K562 (cell line): Measurements from ENCODE around the gene LZTR1. TPM values are rescaled to one million over a fixed set of nuclear protein-coding genes. Genes with fewer than 3 reads are reported as not detected.
A peak's percentile ranks its signal among the peaks of the same experiment; 100 is the strongest.

Source experiments
- ARID3B ChIP-seq: fragments of 250-450 bp; sonication (Bioruptor Pico); IDR thresholded peaks from 2 replicates; pipeline ENCODE4 v1.4.0; 2020; ENCODE audit warnings: borderline replicate concordance
- ATF3 ChIP-seq, 2 experiments: fragments of 450-650 bp in 1 of 2; sonication (generic) in 1 of 2; formaldehyde crosslinking in 1 of 2; IDR thresholded peaks in 1 of 2; conservative IDR thresholded peaks in 1 of 2; 2 replicates each; pipeline versions ENCODE4 v1.6.1 to v1.8.1; 2016 to 2023; ENCODE audit warnings: mild to moderate bottlenecking in 2 of 2, moderate library complexity in 2 of 2, inconsistent platforms in 1 of 2, missing genetic modification reagents in 1 of 2
- CHCHD3 ChIP-seq: fragments of 250-450 bp; sonication (Bioruptor Pico); IDR thresholded peaks from 2 replicates; pipeline ENCODE4 v2.1.2; 2022; ENCODE audit warnings: mild to moderate bottlenecking
- DACH1 ChIP-seq: fragments of 450-650 bp; IDR thresholded peaks from 2 replicates; pipeline ENCODE4 v1.6.1; 2018; ENCODE audit not compliant: partially characterized antibody
- ELF2 ChIP-seq: fragments of 250-450 bp; sonication (Bioruptor Pico); IDR thresholded peaks from 2 replicates; pipeline ENCODE4 v1.5.0; 2021; ENCODE audit warnings: mild to moderate bottlenecking
- GABPB2 ChIP-seq: fragments of 250-450 bp; sonication (Bioruptor Pico); conservative IDR thresholded peaks from 2 replicates; pipeline ENCODE4 v1.5.1; 2021; ENCODE audit warnings: mild to moderate bottlenecking
- GATAD2A ChIP-seq: fragments of 450-650 bp; IDR thresholded peaks from 2 replicates; pipeline ENCODE4 v1.6.1; 2017
- HCFC1 ChIP-seq: IDR thresholded peaks from 2 replicates; pipeline ENCODE4 v1.6.1; 2012; ENCODE audit warnings: low read depth, low read length, improper control_type of control experiment
- HMGN3 ChIP-seq: IDR thresholded peaks from 2 replicates; pipeline ENCODE4 v1.6.1; 2011; ENCODE audit warnings: borderline replicate concordance, low read depth, mild to moderate bottlenecking, mixed read lengths, low read length; ENCODE audit not compliant: insufficient read length; ENCODE audit errors: extremely low read depth
- MAFK ChIP-seq: IDR thresholded peaks from 2 replicates; pipeline ENCODE4 v1.6.1; 2011; ENCODE audit warnings: low read length, improper control_type of control experiment
- MCM3 ChIP-seq: fragments of 450-650 bp; IDR thresholded peaks from 2 replicates; pipeline ENCODE4 v1.6.1; 2016
- MED1 ChIP-seq: sonication (generic); formaldehyde crosslinking; IDR thresholded peaks from 2 replicates; pipeline ENCODE4 v1.8.1; 2023; ENCODE audit warnings: missing genetic modification reagents, borderline replicate concordance
- NR0B1 ChIP-seq: fragments of 450-650 bp; IDR thresholded peaks from one replicate; pipeline ENCODE4 v1.6.1; 2018; ENCODE audit warnings: mild to moderate bottlenecking, moderate library complexity; ENCODE audit not compliant: partially characterized antibody
- NR2F6 ChIP-seq: fragments of 450-650 bp; formaldehyde crosslinking; IDR thresholded peaks from 2 replicates; pipeline ENCODE4 v1.4.0; 2020; ENCODE audit warnings: mild to moderate bottlenecking
- PHB2 ChIP-seq: fragments of 450-650 bp; IDR thresholded peaks from 2 replicates; pipeline ENCODE4 v1.6.1; 2017; ENCODE audit warnings: low read depth
- RAD21 ChIP-seq, 2 experiments: fragments of 250-450 bp in 1 of 2; fragments of 450-650 bp in 1 of 2; sonication (Bioruptor Pico) in 1 of 2; formaldehyde crosslinking in 1 of 2; IDR thresholded peaks in 1 of 2; conservative IDR thresholded peaks in 1 of 2; 2 replicates each; pipeline versions ENCODE4 v1.4.0 to v1.8.0; 2020 to 2022; ENCODE audit warnings: mild to moderate bottlenecking in 2 of 2, moderate library complexity in 1 of 2
- RBM39 ChIP-seq: fragments of 200-400 bp; formaldehyde crosslinking; optimal IDR thresholded peaks from 2 replicates; pipeline ENCODE3; 2018; ENCODE audit warnings: low read depth, low read length
- SFPQ ChIP-seq: fragments of 200-400 bp; formaldehyde crosslinking; IDR thresholded peaks from 2 replicates; pipeline ENCODE4 v1.6.1; 2017; ENCODE audit warnings: mild to moderate bottlenecking, low read depth, low read length, moderate library complexity
- SRF ChIP-seq, 2 experiments: fragments of 250-450, 450-650 bp in 1 of 2; sonication (Bioruptor Pico) in 1 of 2; sonication (generic) in 1 of 2; formaldehyde crosslinking; IDR thresholded peaks; 2 replicates each; pipeline versions ENCODE4 v1.5.0 to v1.5.1; 2020 to 2022; ENCODE audit warnings: mild to moderate bottlenecking in 1 of 2, missing genetic modification reagents in 1 of 2
- TBP ChIP-seq: optimal IDR thresholded peaks from 2 replicates; pipeline ENCODE3; 2011; ENCODE audit warnings: low read depth, low read length, improper control_type of control experiment
- ZBED1 ChIP-seq: IDR thresholded peaks from 2 replicates; pipeline ENCODE4 v1.6.1; 2014
- ZNF133 ChIP-seq: fragments of 250-450 bp; sonication (Bioruptor Pico); IDR thresholded peaks from 2 replicates; pipeline ENCODE4 v1.4.0; 2020; ENCODE audit warnings: mild to moderate bottlenecking
- ZNF444 ChIP-seq: fragments of 250-450 bp; sonication (Bioruptor Pico); IDR thresholded peaks from 2 replicates; pipeline ENCODE4 v1.4.0; 2020; ENCODE audit warnings: mild to moderate bottlenecking, moderate library complexity
- polyA plus RNA-seq, 8 experiments: library from polyadenylated mRNA; depleted of rRNA in 4 of 8; stranded (reverse) in 5 of 8; unstranded in 3 of 8; fragments of >200 nt; fragmentation: Nextera tagmentation in 2 of 8; fragmentation: Illumina TruSeq in 1 of 8; extraction: Ambion mirVana in 2 of 8; extraction: Trizol in 1 of 8; gene quantifications; 2 replicates each; pipeline versions ENCODE4 v1.2.1 to v1.2.3, GENCODE V29; 2011 to 2014; ENCODE audit warnings: inconsistent platforms in 1 of 8, missing spikeins in 1 of 8
- total RNA-seq, 7 experiments: library from RNA; depleted of rRNA in 6 of 7; stranded (reverse); fragments of >200 nt in 6 of 7; fragmentation: Illumina TruSeq in 2 of 7; extraction: Trizol in 2 of 7; gene quantifications; 2 replicates each; pipeline versions ENCODE4 v1.2.1 to v1.2.3, GENCODE V29; 2011 to 2021; ENCODE audit warnings: low replicate concordance in 1 of 7

The LZTR1 gene
- total and polyA plus RNA-seq, 9 of the 15 experiments (the other 6 are each of a cell fraction or from before 2014, with no cell fraction given) = 2.2 to 135 (median 63.0) TPM

GRCh38 chr22:21020802-21021429, 38.8 kb downstream of the LZTR1 start (continued):
- TF ChIP-seq ZNF133 (CRISPR knock-in tag) (peak; percentile 57; the same call in 1 of the 2 replicates), NR0B1 (no peak), HMGN3 (no peak), RBM39 (peak; percentile 92), GATAD2A (no peak), RAD21 (CRISPR knock-in tag; conservative IDR thresholded peaks at IDR 0.05 in 1 of 2, IDR thresholded peaks at IDR 0.05 in 1 of 2) (peak in 1 of 2 experiments; percentile 93; a peak in 3 of 4 replicates), MED1 (CRISPR knock-in tag) (no peak), DACH1 (no peak), NR2F6 (CRISPR knock-in tag) (0 out of 2 replicates have a peak, but pooled peaks have one; percentile 15), TBP (peak; percentile 50), MCM3 (no peak), MAFK (peak; percentile 5; the same call in 1 of the 2 replicates), PHB2 (no peak), GABPB2 (CRISPR knock-in tag) (0 out of 2 replicates have a peak, but pooled peaks have one; percentile 11), ATF3 (IDR thresholded peaks at IDR 0.05) (no peak), ATF3 (CRISPR knock-in tag; conservative IDR thresholded peaks at IDR 0.05) (0 out of 2 replicates have a peak, but pooled peaks have one; percentile 41), ZBED1 (no peak), ZNF444 (CRISPR knock-in tag) (no peak), ELF2 (CRISPR knock-in tag) (no peak; the same call in 1 of the 2 replicates), ARID3B (peak; percentile 26; the same call in 1 of the 2 replicates), HCFC1 (peak; percentile 43), SFPQ (no peak), SRF (CRISPR knock-in tag; IDR thresholded peaks at IDR 0.05) (0 out of 4 replicates have a peak, but pooled peaks of 1 of the 2 experiments have one; percentile 43), CHCHD3 (CRISPR knock-in tag) (no peak)
